GM12875 (cell line): ENCODE data around the gene NAALADL2.

Source experiments
- H3K4me3 ChIP-seq: one replicate; pipeline ENCODE4 v1.5.1; 2011; ENCODE audit warnings: low read depth, low read length, control low read depth
- CTCF ChIP-seq: IDR thresholded peaks from 2 replicates; pipeline ENCODE4 v1.5.1; 2011; ENCODE audit warnings: low read depth, mild to moderate bottlenecking, control low read depth, inconsistent platforms, low read length, moderate library complexity, borderline replicate concordance; ENCODE audit not compliant: insufficient read depth

The NAALADL2 gene

GRCh38 chr3:174951034-174951433 is 91.9 kb downstream of the NAALADL2 start:
- H3K4me3 ChIP-seq, result no peak overlapping the region
- no peak for TF ChIP-seq CTCF

- TF ChIP-seq CTCF, result no peak
- H3K4me3 ChIP-seq, result no peak overlapping the region
Observed at GRCh38 chr3:174951498-174952005, 92.4 kb downstream of the NAALADL2 start.

- no peak overlapping the region for H3K4me3 ChIP-seq
- TF ChIP-seq CTCF, result no peak
Observed at GRCh38 chr3:174953068-174953467, 93.9 kb downstream of the NAALADL2 start.

GRCh38 chr3:174955513-174956016 is 96.4 kb downstream of the NAALADL2 start:
- H3K4me3 ChIP-seq, result no peak overlapping the region
- no peak for TF ChIP-seq CTCF

GRCh38 chr3:174957081-174957480 is 97.9 kb downstream of the NAALADL2 start:
- TF ChIP-seq CTCF, result no peak
- H3K4me3 ChIP-seq, result no peak overlapping the region

- H3K4me3 ChIP-seq, result no peak overlapping the region
- no peak for TF ChIP-seq CTCF
Observed at GRCh38 chr3:174957551-174958001, 98.4 kb downstream of the NAALADL2 start.

- TF ChIP-seq CTCF, result no peak
- H3K4me3 ChIP-seq, result no peak overlapping the region
Observed at GRCh38 chr3:174958671-174959328, 99.7 kb downstream of the NAALADL2 start.
